Endothelial cell (in vitro differentiated cells): ENCODE results near the gene ALPG. TPM values are rescaled to one million over a fixed set of nuclear protein-coding genes. Genes with fewer than 3 reads are reported as not detected.
"Not testable (repeated sequence)": the region's sequence is repeated elsewhere in the genome, so short reads cannot be mapped to it uniquely, and the experiment has no call there.

Experiments
- DNase-seq: peaks from one replicate; pipeline ENCODE4 v3.0.0; 2021; ENCODE audit warnings: low spot score
- H3K27ac Mint-ChIP-seq: one replicate; pipeline ENCODE4 v1.8.0; 2021; ENCODE audit warnings: mixed read lengths, inconsistent platforms; ENCODE audit not compliant: unreplicated experiment
- H3K27me3 Mint-ChIP-seq: one replicate; pipeline ENCODE4 v1.8.0; 2021; ENCODE audit warnings: mild to moderate bottlenecking, moderate library complexity, mixed read lengths, inconsistent platforms; ENCODE audit not compliant: unreplicated experiment
- H3K36me3 Mint-ChIP-seq: one replicate; pipeline ENCODE4 v1.8.0; 2021; ENCODE audit warnings: mild to moderate bottlenecking, low read depth, mixed read lengths, inconsistent platforms; ENCODE audit not compliant: unreplicated experiment
- H3K4me1 Mint-ChIP-seq: one replicate; pipeline ENCODE4 v1.8.0; 2021; ENCODE audit warnings: mild to moderate bottlenecking, mixed read lengths, inconsistent platforms; ENCODE audit not compliant: unreplicated experiment
- H3K4me3 Mint-ChIP-seq: one replicate; pipeline ENCODE4 v1.8.0; 2021; ENCODE audit warnings: mild to moderate bottlenecking, mixed read lengths, inconsistent platforms; ENCODE audit not compliant: unreplicated experiment
- H3K9me3 Mint-ChIP-seq: one replicate; pipeline ENCODE4 v1.8.0; 2021; ENCODE audit warnings: mixed read lengths, inconsistent platforms; ENCODE audit not compliant: unreplicated experiment
- CTCF ChIP-seq: fragments of 200-600 bp; sonication (generic); IDR thresholded peaks from one replicate; pipeline ENCODE4 v1.5.0; 2021; ENCODE audit warnings: antibody characterized with exemption; ENCODE audit not compliant: unreplicated experiment
- total RNA-seq: library from RNA; stranded (reverse); fragmentation: NEBNext Ultra II Directional; extraction: Animal tissue kit (Norgen Biotek cat#: 25700); gene quantifications from one replicate; pipeline ENCODE4 v1.2.1, GENCODE V29; 2021; ENCODE audit not compliant: unreplicated experiment

Gene ALPG
- total RNA-seq, 1 donor from 2014 or later: not detected

DNA sequence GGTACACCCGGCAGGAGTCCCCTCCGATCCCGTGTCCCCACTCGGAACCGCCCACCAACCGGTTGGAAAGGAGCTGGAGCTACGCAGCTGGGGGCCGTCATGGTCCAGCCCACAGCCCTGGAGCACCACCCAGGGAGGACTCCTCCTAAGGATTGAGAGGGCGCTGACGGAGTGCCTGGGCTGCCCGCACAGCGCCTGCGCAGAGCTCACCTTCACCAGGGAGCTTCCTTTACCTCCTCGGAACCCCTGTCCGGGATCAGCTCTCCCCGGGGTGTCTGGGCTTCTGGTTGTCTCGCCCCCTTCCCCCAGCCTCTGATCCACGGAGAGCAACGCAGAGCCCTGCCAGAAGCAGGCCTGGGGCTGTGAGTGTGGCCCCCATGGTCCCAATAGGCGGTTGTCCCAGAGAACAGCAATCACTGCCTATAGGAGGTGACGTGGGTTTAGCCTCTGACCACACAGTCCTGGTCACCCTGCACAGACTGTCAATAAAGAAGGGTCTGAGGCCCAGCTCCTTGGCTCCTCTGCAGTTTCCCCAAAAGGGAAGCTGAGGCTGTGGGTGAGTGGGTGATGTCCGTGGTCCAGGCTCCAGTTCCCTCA lies 14.6 kb downstream of the ALPG start:
- H3K4me3 Mint-ChIP-seq: no peak overlapping the region
- peaks cover 18% of the 10 kb centered on the region for H3K27me3 Mint-ChIP-seq
- H3K9me3 Mint-ChIP-seq: no peaks in the 10 kb centered on the region
- H3K27ac Mint-ChIP-seq: no peak overlapping the region
- peaks cover 7% of the 10 kb centered on the region for H3K36me3 Mint-ChIP-seq
- peaks cover 6% of the 10 kb centered on the region for H3K4me1 Mint-ChIP-seq
- TF ChIP-seq CTCF: no peak
- no peak for DNase-seq

DNA sequence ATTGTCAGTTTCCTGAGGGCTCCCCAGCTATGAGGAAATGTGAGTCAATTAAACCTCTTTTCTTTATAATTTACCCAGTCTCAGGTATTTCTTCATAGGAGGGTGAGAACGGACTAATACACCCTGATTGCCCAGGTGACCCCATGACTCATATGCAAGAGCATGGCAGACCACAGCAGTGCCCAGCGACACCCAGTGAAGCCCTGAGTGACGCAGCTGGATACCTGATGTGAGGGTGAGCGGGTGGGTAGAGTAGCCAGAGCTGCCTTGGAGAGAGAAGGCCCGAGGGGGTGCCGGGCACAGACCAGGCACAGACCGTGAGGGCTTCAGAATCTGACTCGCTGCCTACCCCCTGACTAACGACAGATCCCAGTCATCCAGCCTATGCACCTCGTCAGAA lies 15.4 kb downstream of the ALPG start:
- Mint-ChIP-seq H3K4me3 (peak overlapping the region; percentile 53), H3K27ac (no peak overlapping the region), H3K36me3 (peaks cover 7% of the 10 kb centered on the region), H3K4me1 (peaks cover 6% of the 10 kb centered on the region), H3K9me3 (no peaks in the 10 kb centered on the region), H3K27me3 (peaks cover 18% of the 10 kb centered on the region)
- DNase-seq: no peak
- no peak for TF ChIP-seq CTCF

DNA sequence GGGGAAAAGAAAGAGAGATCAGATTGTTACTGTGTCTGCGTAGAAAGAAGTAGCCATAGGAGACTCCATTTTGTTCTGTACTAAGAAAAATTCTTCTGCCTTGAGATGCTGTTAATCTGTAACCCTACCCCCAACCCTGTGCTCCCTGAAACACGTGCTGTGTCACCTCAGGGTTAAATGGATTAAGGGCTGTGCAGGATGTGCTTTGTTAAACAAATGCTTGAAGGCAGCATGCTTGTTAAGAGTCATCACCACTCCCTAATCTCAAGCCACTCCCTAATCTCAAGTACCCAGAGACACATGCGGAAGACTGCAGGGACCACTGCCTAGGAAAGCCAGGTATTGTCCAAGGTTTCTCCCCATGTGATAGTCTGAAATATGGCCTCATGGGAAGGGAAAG lies 16.4 kb downstream of the ALPG start:
- not testable (repeated sequence) for H3K9me3 Mint-ChIP-seq, DNase-seq, H3K4me3 Mint-ChIP-seq, H3K27ac Mint-ChIP-seq, H3K4me1 Mint-ChIP-seq, H3K36me3 Mint-ChIP-seq
- peaks cover 18% of the 10 kb centered on the region for H3K27me3 Mint-ChIP-seq

- not testable (repeated sequence) for H3K27ac Mint-ChIP-seq, H3K4me3 Mint-ChIP-seq, H3K9me3 Mint-ChIP-seq, H3K4me1 Mint-ChIP-seq, H3K36me3 Mint-ChIP-seq, DNase-seq
- H3K27me3 Mint-ChIP-seq: peaks cover 14% of the 10 kb centered on the region
These were observed 16.8 kb downstream of the ALPG start for GRCh38 chr2:232423407-232423806.

GRCh38 chr2:232431705-232432590 lies 25.3 kb downstream of the ALPG start:
- Mint-ChIP-seq H3K36me3 (no peaks in the 10 kb centered on the region), H3K4me1 (no peaks in the 10 kb centered on the region), H3K27ac (no peak overlapping the region), H3K9me3 (no peaks in the 10 kb centered on the region), H3K4me3 (no peak overlapping the region), H3K27me3 (peaks cover 7% of the 10 kb centered on the region)
- no peak for DNase-seq
- no peak for TF ChIP-seq CTCF

DNA sequence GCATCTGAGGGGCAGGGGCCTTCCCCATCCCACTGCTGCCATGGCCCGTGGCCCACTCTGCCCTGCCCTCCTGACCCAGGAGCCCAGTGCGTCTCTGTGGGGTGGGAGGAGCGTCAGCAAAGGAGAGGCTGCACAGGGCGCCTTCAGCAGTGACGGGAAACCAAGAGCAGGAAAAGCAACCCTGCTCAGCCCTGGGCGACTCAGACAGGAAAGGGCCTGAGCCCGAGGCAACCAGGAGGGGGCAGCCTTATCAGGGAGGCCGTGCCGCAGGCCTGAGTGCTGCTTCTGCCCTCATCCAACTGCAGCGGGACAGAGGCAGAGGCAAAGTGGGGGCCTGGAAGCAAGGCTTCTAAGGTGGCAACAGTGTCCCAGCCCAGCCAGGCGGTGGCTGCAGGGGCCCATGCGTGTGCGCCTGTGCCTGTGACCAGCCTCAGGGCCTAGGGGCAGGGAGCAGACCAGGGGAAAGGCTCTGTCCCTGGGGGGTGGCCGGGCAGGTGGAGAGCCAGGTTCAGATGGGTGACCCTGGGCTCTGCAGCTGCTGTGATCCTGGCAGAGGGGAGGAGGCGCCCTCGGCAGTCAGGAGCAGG lies 26.0 kb downstream of the ALPG start:
- DNase-seq: peak; percentile 72
- Mint-ChIP-seq H3K4me3 (no peak overlapping the region), H3K27ac (no peak overlapping the region), H3K4me1 (no peaks in the 10 kb centered on the region), H3K36me3 (no peaks in the 10 kb centered on the region), H3K9me3 (no peaks in the 10 kb centered on the region), H3K27me3 (peaks cover 7% of the 10 kb centered on the region)
- TF ChIP-seq CTCF: peak; percentile 22

- not testable (repeated sequence) for DNase-seq, H3K27me3 Mint-ChIP-seq, H3K4me3 Mint-ChIP-seq, H3K36me3 Mint-ChIP-seq, H3K9me3 Mint-ChIP-seq, H3K27ac Mint-ChIP-seq, H3K4me1 Mint-ChIP-seq
These were observed 27.0 kb downstream of the ALPG start for GRCh38 chr2:232433622-232434021.
